Adrenal gland (tissue), 5 donors: ENCODE data around the gene TMEM45A.

Source experiments
- CTCF ChIP-seq, 6 experiments: fragments of 450-650 bp in 4 of 6; fragments of 200-600 bp in 2 of 6; sonication (generic) in 1 of 6; IDR thresholded peaks; 1 replicate in 5 of 6; 2 replicates in 1 of 6; pipeline versions ENCODE4 v1.5.1 to v1.8.0; 2016 to 2021; ENCODE audit warnings: antibody characterized with exemption in 6 of 6, mild to moderate bottlenecking in 2 of 6, moderate library complexity in 1 of 6
- POLR2A ChIP-seq, 2 donors: fragments of 450-650 bp; IDR thresholded peaks; one replicate each; pipeline ENCODE4 v1.6.1; 2017; ENCODE audit warnings: antibody characterized with exemption in 2 of 2, mild to moderate bottlenecking in 2 of 2, moderate library complexity in 1 of 2
- donor health status: DM: no; HTN: no; CAD: no.

- TF ChIP-seq CTCF (IDR thresholded peaks at IDR 0.05) (no peak), POLR2A (IDR thresholded peaks at IDR 0.05) (no peak)
Measured at GRCh38 chr3:100577382-100578008, 85.1 kb downstream of the TMEM45A start.
